HepG2 (cell line): ENCODE measurements around the gene CHRD. TPM values are rescaled to one million over a fixed set of nuclear protein-coding genes. Genes with fewer than 3 reads are reported as not detected.
A peak's percentile ranks its signal among the peaks of the same experiment; 100 is the strongest.

ENCODE experiments used
- CSRNP1 ChIP-seq: sonication (generic); formaldehyde crosslinking; IDR thresholded peaks from 2 replicates; pipeline ENCODE4 v1.8.1; 2023; ENCODE audit warnings: mild to moderate bottlenecking, missing genetic modification reagents
- GATAD2A ChIP-seq: IDR thresholded peaks from 2 replicates; pipeline ENCODE4 v1.6.1; 2016
- GMEB2 ChIP-seq: IDR thresholded peaks from 2 replicates; pipeline ENCODE4 v1.6.1; 2016; ENCODE audit warnings: missing biosample characterization, missing genetic modification reagents, low read depth
- HINFP ChIP-seq: sonication (generic); formaldehyde crosslinking; IDR thresholded peaks from 2 replicates; pipeline ENCODE4 v1.4.0; 2020; ENCODE audit warnings: low read depth, mild to moderate bottlenecking, missing genetic modification reagents
- HNRNPUL1 ChIP-seq: fragments of 200-400 bp; formaldehyde crosslinking; IDR thresholded peaks from 2 replicates; pipeline ENCODE4 v1.6.1; 2017; ENCODE audit warnings: low read depth, mild to moderate bottlenecking, low read length, moderate library complexity
- LCORL ChIP-seq, 2 experiments: fragments of 450-650 bp in 1 of 2; sonication (generic) in 1 of 2; formaldehyde crosslinking in 1 of 2; IDR thresholded peaks; 2 replicates each; pipeline versions ENCODE4 v1.5.0 to v1.6.1; 2017 to 2020; ENCODE audit warnings: antibody characterized with exemption in 1 of 2, missing genetic modification reagents in 1 of 2
- MIXL1 ChIP-seq: IDR thresholded peaks from 2 replicates; pipeline ENCODE4 v1.6.1; 2016
- ZFP82 ChIP-seq: sonication (generic); formaldehyde crosslinking; IDR thresholded peaks from 2 replicates; pipeline ENCODE4 v1.5.1; 2020; ENCODE audit warnings: mild to moderate bottlenecking, missing genetic modification reagents, borderline replicate concordance
- ZNF30 ChIP-seq: sonication (generic); formaldehyde crosslinking; IDR thresholded peaks from 2 replicates; pipeline ENCODE4 v1.5.0; 2020; ENCODE audit warnings: mild to moderate bottlenecking, missing genetic modification reagents
- ZNF501 ChIP-seq: sonication (generic); formaldehyde crosslinking; IDR thresholded peaks from 2 replicates; pipeline ENCODE4 v1.5.1; 2020; ENCODE audit warnings: mild to moderate bottlenecking, moderate library complexity, missing genetic modification reagents
- ZNF740 ChIP-seq: sonication (generic); formaldehyde crosslinking; IDR thresholded peaks from 2 replicates; pipeline ENCODE4 v1.4.0; 2020; ENCODE audit warnings: missing genetic modification reagents
- ZNF790 ChIP-seq: sonication (generic); formaldehyde crosslinking; IDR thresholded peaks from 2 replicates; pipeline ENCODE4 v1.8.0; 2022; ENCODE audit warnings: missing genetic modification reagents, mild to moderate bottlenecking, borderline replicate concordance
- ZXDC ChIP-seq: sonication (generic); formaldehyde crosslinking; IDR thresholded peaks from 2 replicates; pipeline ENCODE4 v1.5.0; 2020; ENCODE audit warnings: mild to moderate bottlenecking, missing genetic modification reagents
- polyA plus RNA-seq, 8 experiments: library from polyadenylated mRNA; depleted of rRNA in 3 of 8; stranded (reverse) in 7 of 8; unstranded in 1 of 8; fragments of >200 nt; fragmentation: Illumina TruSeq in 4 of 8; extraction: Trizol in 4 of 8; gene quantifications; 2 replicates each; pipeline versions ENCODE4 v1.2.1 to v1.2.3, GENCODE V29; 2011 to 2016; ENCODE audit warnings: low read depth in 4 of 8, missing spikeins in 1 of 8, mixed read lengths in 1 of 8; ENCODE audit not compliant: insufficient read depth in 1 of 8
- total RNA-seq, 5 experiments: library from RNA; depleted of rRNA; stranded (reverse); fragments of >200 nt; fragmentation: Illumina TruSeq; extraction: Trizol; gene quantifications; 2 replicates each; pipeline ENCODE4 v1.2.3, GENCODE V29; 2016; ENCODE audit warnings: low read depth in 1 of 5

The CHRD gene
- total and polyA plus RNA-seq, 2 of the 13 experiments (the other 11 are each of a cell fraction or from before 2014, with no cell fraction given): 22.2 to 35.2 TPM

- no peak for TF ChIP-seq ZXDC (CRISPR knock-in tag)
- no peak for TF ChIP-seq CSRNP1
- 0 out of 2 replicates have a peak, but pooled peaks have one; percentile 26 for TF ChIP-seq HINFP (CRISPR knock-in tag)
- no peak for TF ChIP-seq GATAD2A (CRISPR knock-in tag)
- no peak for TF ChIP-seq HNRNPUL1
- TF ChIP-seq ZNF740 (CRISPR knock-in tag): peak; percentile 95
- TF ChIP-seq MIXL1: no peak
- no peak for TF ChIP-seq GMEB2 (CRISPR knock-in tag)
- no peak for TF ChIP-seq LCORL (IDR thresholded peaks at IDR 0.05)
- TF ChIP-seq LCORL (CRISPR knock-in tag; IDR thresholded peaks at IDR 0.05): 0 out of 2 replicates have a peak, but pooled peaks have one; percentile 24
- no peak for TF ChIP-seq ZNF790 (CRISPR knock-in tag)
- TF ChIP-seq ZNF501 (CRISPR knock-in tag): no peak
- no peak for TF ChIP-seq ZFP82
- TF ChIP-seq ZNF30 (CRISPR knock-in tag): no peak
These were observed 25.6 kb upstream of the CHRD start (continued) for GRCh38 chr3:184354121-184354728.
